ENCODE results near the gene HS6ST3.

GRCh38 chr13:96646515-96647211 lies 556.8 kb downstream of the HS6ST3 start:
- TF ChIP-seq CTCF (IDR thresholded peaks at IDR 0.05) = no peak
- TF ChIP-seq POLR2AphosphoS5 (IDR thresholded peaks at IDR 0.05) = no peak
- no peak for TF ChIP-seq POLR2A (IDR thresholded peaks at IDR 0.05)
- TF ChIP-seq EP300 (IDR thresholded peaks at IDR 0.05) = no peak

All from sigmoid colon (tissue), 4 donors.